DMS53 treated with DMSO at 0.1 percent for 48 hours (cell line): ENCODE data around the gene CPNE5.

Source experiments
- DNase-seq: peaks from one replicate; lab custom pipeline; 2025; ENCODE audit not compliant: unreplicated experiment; lab: John Stamatoyannopoulos, UW

The CPNE5 gene

DNA sequence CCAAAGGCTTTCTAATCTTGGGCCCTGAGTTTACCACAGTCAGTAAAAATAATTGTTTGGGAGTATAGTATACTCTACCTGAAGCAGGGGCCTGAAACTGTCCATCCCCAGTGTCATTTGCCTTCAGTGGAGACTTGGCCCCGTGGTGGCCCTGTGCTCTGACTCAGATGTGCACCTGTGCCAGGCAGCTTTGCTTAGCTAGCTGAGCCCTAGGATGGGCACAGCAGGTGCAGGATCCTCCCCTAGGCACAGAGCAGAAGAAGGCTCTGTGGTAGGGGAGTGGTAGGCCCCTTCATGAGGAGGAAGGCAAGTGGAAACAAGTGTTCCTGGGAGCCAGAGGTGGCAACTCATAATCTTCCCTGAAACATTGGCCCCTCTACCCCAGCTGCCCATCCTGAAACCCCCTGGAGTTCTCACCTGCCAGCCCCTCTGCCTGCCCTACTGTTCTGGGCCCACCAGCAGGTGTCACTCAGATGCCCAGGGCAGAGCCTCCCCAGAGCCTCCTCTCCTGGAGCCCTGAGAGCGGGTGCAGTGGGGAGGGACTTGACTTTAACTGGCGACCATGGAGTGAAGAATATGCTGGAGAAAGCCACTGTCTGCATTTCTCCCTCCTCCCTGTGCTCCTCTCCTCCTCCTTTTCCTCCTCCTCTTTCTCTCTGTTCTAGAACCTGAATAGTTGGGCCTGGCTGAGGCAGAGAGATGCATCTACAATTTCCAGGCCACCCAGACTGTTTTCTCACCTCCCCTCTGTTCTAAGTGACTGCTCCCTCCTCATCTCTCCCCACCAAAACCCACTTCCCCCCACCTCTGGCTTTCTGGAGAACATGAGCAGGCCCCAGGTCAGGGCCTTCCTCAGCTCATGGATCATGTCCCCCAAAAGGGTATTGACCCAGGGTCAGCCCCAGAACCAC lies 2.9 kb downstream of the CPNE5 start:
- DNase-seq = no peak

DNA sequence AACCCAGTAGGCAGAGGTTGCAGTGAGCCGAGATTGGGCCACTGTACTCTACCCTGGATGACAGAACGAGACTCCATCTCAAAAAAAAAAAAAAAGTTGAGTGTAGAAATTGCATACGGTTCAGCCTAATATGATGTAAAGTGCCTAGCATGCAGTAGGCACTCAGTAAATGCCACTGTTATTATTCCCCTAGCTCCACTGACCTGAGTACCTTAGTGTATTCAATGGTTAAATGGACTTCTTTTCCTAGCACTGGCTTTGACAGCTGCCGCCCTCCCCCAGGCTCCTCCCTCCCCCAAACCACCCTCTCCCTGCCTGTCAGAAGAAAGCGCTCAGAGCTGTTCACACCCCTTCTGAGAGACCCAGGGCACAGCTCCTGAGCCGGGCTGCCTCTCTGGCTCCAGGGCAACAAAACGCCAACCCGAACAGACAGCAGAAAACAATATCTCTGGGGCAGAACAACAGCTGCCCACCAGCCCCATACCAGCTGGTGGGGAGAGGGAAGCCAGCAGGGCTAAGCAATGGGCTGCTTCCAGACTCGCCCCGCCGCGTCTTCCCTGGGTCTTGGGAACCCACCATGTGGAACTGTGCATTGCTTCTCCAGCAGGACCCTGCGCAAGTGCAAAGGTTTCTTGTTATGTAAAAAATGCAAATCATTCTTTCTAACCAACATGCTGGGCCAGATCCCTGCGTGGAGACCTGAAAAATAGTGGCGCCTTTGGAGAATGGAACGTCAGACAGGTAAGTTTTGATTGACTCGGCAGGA lies 4.5 kb downstream of the CPNE5 start:
- DNase-seq = no peak

DNA sequence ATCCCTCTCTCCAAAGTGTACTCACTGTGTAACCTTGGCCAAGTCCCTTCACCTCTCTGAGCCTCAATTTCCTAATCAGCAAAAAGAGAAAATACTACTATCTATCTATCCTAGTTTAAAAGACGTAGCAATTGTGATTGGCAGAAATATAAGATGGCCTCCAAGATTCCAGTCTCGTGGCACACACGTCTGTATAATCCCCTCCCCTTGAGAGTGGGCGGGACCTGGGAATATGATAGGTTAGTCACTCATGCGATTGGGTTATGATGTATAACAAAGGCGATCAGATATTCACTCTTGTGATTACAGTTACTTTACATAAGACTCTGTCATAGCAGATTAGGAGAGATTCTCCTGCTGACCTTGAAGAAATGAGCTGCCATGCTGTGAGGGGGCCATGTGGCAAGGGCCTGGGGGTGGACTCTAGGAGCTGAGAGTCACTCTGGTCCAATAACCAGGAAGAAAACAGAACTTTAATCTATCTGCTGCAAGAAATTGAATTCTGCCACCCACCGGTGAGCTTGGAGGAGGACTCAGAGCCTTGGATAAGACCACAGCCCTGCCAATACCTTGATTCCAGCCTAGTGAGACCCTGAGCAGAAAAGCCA lies 6.0 kb downstream of the CPNE5 start:
- DNase-seq = no peak

DNA sequence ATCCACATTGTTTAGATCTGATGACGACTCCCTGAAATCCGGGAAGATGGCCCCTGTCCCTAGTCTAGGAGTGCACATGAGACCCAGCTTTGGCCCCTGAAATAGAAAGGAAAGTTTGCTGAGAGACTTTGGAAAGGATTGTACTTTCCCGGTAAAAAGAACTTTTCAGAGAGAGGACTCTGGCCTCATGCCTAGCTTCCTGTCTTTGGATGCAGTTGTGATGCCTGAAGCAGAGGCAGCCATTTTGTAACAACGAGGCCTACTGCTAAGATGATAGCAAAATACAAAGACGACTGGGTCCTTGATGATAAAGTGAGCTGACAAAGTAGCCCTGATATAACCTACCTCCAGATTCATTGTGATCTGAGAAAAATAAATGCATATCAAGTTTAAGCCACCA lies 6.9 kb downstream of the CPNE5 start:
- DNase-seq = no peak

DNA sequence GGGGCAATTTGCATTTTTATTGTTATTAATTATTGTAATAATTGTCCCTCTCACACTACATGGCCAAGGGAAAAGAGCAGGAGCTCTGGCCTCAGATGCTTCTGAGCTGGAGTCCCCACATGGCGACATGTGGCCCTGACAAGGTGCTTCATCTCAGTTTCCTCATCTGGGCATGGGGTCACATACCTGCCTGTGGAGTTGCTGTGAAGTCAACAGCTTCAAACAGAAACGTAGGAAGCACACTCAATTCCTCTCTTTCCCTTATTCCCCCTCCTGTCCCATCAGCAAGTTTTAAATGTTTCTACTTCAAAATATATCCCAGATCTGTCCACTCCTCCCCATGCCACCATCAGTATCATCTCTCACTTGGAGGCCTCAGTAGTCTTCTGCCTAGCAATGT lies 8.7 kb downstream of the CPNE5 start:
- no peak for DNase-seq

DNA sequence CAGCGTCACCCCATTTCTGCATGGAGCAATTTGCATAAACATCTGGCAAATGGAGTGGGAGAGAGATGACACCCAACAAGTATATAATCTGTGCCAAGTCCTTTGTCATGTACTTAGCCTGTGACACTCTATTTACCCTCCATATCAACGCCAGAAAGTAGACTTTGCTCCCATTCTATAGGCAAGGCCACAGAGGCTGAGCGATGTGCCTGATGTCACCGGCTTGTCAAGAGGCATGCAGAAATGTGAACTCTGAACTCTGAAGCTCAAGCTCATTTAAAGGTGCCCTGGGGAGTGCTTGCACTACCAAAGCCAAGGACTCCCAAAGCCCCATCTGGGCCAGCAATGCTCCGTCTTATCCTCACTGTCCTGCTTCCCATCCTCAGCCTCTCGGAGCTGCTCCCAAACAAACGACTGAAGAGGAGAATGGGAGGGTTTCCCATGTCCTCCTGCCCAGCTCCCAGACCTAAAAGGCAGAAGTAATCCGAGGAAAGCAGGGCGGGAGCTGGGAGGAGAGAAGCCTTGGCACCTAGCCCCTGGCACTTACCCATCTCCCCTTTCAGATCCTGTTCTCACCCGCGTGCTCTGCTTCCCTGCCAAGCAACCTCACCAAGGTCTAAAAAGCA lies 9.2 kb downstream of the CPNE5 start:
- DNase-seq = peak; percentile 11

DNA sequence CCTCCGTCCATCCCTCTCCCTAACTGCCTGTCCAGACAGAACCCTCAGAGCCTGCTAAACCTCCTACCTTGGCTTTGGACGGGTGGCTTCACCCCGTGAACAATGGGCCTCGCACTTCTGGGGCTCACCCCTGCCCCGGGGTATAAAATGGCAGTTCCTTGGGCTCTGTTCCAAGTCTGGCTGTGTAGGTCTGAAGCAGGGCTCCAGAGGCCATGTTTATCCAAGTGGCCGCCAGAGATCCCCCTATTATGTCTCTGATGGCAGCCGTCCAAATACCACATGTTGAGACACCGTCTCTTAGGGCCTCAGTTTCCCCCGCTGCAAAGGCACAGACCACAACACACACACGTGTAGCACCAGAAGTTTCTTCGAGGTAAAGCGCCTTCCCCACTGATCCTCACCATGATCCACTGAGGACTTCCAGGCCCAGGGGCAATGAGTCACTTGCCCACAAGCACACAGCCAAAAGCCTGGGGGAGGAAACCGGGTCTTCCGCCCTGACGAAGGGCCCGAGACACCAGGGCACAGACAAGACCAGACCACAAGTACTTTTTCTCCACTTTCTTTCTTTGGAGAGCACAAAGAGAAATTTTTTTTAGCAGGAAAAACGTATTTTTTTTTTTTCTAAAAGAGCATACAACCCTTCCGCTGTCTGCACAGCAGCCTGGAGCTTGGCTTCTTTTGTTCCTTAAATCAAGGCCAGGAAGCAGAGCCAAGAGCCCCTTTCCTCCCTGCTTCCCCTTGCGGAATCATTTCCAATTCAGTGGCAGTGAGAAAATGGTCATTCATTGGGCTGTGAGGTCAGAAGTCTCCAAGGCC lies 11.8 kb downstream of the CPNE5 start:
- no peak for DNase-seq

DNA sequence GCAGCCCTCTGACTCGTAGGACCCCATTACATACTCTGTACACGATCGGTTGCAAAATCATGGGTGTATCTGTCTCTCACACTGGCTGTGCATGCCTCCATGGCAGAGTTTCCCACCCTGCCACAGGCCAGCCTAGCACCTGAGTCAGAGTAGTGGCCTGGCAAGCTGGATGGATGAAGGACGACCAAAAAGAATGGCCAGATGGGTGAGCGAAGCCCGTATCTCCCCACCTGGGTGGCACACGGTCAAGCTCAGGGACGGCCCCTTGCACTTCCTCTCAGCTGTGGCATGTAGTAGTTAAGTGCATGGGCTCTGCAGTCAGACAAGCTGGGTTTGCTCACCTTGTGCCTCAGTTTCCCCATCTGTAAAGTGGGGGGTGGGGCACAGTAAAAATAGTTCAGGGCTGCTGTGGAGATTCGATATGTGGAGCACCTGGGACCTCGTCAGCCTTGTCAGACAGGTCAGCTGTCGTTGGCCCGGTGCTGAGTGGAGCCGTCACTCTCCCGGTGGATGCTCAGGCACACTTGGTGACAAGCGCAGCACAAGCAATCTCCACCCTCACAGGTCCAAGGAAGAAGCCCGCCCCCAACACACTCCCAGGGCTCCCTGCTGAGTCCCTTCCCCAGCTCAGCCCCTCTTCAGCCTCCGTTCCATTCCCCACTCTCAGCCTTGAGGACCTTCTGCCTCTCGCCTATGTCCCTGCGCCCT lies 12.6 kb downstream of the CPNE5 start:
- DNase-seq = no peak

DNA sequence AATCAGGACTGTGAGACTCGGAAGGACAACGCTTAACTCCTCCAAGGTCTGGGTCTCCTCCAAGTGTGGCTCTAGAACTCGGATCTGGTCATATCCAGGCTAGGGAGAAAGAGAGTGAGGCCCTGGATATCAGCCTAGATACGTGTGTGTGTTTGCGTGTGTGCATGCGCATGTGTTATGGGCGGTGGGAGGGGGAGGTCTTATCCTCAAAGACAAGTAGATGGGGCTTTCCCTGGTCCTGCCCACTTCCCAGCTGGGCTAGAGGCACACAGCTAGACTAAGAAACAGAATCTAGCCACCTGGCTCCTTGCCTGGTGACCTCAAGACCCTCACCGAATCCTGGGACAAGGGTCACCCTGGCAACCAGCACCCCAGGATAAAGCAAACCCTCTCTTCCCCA lies 13.2 kb downstream of the CPNE5 start:
- no peak for DNase-seq

DNA sequence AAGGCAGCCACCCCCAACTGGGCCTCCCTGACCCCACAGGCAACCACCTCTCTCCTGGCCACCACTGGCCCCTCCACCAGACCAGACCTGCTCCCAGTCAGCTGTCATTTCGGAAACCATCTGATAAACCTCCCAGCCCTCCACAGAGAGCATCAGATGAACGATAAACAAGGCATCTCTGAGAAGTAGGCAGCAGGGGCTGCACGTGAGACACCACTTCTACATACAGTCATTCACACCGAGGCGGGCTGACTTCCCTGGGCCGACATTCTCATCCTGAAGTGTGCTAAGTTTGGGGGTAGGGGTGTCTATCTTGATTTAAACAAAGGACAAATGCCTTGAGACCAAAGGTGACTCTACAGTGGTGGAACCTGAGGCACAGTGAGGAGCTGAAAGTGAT lies 13.8 kb downstream of the CPNE5 start:
- DNase-seq = no peak

DNA sequence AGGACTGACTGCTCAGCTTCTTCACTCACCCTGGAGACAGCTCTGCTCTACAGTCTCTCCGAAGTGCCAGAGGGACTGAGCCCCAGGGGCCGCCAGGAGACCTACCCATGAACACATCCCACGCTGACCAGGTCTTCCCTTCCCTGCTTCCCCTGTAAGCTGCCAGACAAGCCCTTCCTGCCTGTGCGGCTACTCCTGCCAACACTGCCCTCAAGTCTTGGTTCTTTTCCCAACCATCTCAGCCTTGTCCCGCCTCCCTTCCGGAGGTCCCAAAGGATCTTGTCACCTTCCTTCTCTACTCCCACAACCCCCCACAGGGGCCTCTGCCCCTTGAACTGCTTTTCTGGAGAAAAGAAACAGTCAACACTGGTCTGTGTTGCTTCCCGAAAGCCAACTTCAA lies 15.0 kb downstream of the CPNE5 start:
- no peak for DNase-seq

DNA sequence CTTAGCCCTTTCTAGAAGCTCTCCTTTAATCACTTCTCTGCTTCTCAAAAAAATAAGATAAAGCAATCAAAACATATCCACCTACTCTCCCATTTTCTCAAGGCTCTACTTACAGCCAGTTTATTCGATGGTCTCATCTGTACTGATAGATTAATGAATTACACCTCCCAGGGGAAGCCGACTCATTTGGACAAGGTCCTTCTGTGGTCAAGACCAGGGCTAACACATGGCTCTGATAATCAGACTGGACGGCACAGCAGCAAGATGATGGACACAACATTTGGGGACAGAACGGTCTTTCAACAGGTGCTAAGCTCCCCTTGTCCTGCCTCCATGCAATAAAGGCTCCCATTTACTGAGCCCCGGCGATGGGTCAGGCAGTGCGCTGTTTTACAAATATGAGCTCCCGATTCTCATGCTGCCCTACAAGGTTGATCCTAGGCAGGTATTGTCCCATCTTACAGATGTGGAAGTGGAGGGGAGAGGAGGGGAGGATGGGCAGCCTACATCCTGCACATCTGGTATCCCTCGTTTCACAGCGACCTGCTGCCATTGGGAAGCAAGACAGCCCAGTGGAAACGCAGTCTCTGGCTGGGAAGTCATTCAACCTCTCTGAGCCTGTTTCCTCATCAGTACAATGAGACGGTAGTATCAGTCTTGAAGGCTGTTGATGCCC lies 15.7 kb downstream of the CPNE5 start:
- DNase-seq = no peak

DNA sequence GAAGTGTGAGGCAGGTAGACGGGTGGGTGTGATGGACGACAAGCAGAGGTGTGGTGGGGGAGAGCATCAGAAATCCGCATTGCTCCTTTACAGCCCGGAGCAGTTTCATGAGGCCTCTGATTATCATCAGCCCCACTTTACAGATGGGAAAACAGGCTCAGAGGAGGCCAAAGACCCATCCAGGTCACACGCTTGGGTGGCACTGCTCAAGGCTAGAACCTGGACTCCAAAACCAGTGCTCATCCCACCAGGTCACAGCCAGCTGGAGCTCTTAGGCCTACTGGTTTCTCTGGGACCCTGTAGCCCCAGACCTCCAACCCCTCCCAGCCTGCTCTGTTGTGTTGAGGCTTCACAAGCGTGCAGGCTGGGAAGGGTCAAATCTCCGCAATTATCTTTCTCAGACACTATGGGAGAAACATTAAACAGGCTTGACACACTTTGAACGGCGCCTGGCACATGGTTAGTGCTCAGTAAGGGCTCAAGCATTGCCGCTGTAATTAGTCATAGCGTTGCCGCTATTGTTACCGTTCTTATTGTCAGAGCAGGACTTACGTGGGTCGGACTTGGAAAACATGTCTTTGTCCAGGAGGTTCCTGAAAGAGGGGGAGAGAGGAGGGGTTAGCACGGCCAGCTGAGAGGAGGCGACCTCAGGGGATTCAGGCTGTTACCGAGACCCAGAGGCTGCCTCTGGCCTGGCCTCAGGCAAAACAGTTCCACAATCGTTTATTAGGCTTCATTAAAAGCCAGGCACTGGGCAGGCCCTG lies 16.6 kb downstream of the CPNE5 start:
- no peak for DNase-seq

DNA sequence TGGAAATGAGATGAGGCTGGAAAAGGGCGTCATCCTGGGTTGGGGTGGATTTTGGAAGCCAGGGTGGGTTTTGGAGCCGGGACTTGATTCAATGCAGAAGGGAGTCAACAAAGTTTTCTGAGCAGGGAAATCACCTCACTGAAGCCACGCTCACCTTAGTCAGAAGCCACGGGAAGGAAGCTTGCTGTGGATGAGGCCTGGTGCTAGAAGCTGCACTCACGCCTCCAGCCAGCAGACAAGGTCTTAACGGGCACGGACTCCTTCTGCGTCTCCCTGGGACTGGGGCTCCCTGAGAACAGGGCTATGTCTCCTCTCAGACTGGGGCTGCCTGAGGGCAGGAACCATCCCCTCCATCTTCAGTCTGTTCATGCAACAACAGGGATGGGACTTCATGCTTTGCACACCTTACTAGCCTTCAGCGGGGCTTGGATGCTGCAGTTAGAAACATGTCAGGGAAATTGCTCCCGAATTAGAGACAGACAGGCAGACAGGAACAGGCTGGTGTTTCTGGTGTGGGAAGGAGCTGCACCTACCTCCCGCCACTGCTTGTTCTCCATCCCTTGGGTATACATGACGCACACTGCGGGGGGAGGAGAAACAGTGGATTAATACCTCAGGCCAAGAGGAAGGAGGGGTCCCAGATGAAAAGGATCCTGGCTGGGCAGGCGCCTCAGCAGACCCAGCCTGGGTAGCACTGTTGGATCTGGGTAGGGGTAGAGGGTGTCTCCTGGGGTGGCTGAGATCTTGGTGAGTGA lies 17.5 kb downstream of the CPNE5 start:
- no peak for DNase-seq

DNA sequence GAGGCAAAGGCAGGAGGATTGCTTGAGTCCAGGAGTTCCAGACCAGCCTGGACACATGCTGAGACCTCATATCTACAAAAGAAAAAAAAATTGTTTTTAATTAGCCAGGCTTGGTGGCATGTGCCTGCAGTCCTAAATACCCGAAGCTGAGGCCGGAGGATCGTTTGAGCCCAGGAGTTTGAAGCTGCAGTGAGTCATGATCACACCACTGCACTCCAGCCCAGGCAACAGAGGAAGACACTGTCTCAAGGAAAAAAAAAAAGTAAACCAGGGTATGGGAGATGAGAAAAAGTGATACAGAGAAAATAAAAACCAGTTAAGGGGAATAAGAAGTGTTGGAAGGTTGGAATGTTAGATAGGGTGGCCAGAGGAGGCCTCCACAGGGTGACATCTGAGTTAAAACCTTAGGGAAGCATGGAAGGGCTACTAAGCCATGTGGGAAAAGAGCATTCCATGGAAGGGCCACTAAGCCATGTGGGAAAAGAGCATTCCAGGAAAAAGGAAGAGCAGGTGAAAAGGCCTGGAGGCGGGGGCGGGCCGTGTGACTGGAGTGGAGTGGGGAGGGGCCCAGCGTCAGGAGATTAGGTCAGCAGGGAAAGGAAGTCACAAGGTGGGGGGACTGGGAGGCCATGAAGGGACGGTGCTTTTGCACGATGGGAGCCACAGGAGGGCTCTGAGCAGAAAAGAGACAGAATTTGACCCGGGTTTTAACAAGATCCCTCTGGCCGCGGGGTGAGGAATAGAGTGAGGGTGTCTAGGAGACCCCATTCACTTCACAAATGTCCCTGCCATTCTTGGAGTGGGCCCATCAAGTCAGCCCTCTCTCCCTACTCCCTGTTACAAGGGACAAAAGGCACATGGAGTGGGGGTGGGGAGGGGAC lies 18.3 kb downstream of the CPNE5 start:
- DNase-seq = no peak

DNA sequence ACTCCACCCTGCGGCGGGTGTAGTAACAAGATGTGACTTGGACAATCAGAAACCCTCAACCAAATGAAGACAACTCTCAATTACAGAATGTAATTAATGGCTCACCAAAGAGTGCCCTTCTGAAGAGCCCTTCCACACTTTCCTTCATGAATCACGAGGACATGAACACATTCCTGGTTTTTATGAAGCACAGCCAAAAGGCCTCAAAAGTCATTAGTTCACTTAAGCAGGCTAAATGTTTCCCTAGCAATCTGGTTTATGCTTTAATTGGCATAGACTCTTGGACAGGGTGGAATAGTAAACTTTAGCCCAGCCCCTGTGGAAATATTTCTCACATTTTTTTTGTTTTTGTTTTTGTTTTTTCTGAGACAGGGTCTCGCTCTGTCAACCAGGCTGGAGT lies 20.5 kb downstream of the CPNE5 start:
- no peak for DNase-seq

DNA sequence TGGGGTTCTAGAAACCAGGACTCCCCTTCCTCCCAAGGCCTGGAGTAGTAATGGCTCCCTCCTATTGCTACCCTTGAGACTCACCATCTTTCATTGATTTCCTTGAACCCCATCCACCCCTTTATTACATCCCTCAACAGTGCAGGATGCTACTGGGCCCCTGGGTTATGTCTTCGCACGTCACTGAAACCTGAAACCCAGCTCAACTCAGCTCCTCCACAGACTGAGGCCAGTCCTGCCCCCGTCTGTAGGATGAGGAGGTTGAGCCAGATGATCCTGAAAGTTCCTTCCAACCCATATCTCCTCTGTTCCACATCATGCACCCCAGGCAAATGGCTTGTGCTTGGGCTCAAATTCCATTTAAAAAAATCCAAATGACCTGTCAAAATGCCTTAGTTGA lies 21.4 kb downstream of the CPNE5 start:
- no peak for DNase-seq
